ENCODE data around the gene YPEL4.
"Not testable (repeated sequence)": the region's sequence is repeated elsewhere in the genome, so short reads cannot be mapped to it uniquely, and the experiment has no call there.

DNA sequence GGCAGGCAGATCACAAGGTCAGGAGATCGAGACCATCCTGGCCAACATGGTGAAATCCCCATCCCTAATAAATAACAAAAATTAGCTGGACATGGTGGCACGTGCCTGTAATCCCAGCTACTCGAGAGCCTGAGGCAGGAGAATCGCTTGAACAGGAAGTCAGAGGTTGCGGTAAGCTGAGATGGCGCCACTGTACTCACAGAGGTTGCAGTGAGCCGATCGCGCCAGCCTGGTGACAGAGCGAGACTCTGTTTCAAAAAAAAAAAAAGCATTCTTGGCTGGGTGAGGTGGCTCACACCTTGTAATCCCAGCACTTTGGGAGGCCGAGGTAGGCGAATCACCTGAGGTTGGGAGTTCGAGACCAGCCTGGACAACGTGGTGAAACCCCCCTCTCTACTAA is 2.5 kb upstream of the YPEL4 start:
- TF ChIP-seq CTCF (IDR thresholded peaks at IDR 0.05 in 4 of 5, conservative IDR thresholded peaks at IDR 0.05 in 1 of 5); POLR2A (IDR thresholded peaks at IDR 0.05): not testable (repeated sequence)
